Measurements from ENCODE around the gene WIPF3.
"Not testable (repeated sequence)": the region's sequence is repeated elsewhere in the genome, so short reads cannot be mapped to it uniquely, and the experiment has no call there.

The WIPF3 gene

GRCh38 chr7:29958667-29959358 is 152.5 kb downstream of the WIPF3 start:
- DNase-seq, result no peak

GRCh38 chr7:29961611-29962010 is 155.3 kb downstream of the WIPF3 start:
- DNase-seq, result not testable (repeated sequence)

- DNase-seq, result no peak
Measured at GRCh38 chr7:29962035-29962434, 155.7 kb downstream of the WIPF3 start.

GRCh38 chr7:29965030-29965429 is 158.7 kb downstream of the WIPF3 start:
- DNase-seq, result no peak

Data from DMS79 (cell line).